HG02759 (cell line): ENCODE data around the gene TINCR.

ENCODE experiments used
- ATAC-seq: cut with Tn5 transposase; IDR thresholded peaks from one replicate; pipeline ENCODE4 v1.9.1; 2021; ENCODE audit warnings: mild to moderate bottlenecking, moderate library complexity; ENCODE audit not compliant: unreplicated experiment

Gene TINCR

GRCh38 chr19:5590151-5590864 is 22.6 kb upstream of the TINCR start:
- ATAC-seq = no peak

DNA sequence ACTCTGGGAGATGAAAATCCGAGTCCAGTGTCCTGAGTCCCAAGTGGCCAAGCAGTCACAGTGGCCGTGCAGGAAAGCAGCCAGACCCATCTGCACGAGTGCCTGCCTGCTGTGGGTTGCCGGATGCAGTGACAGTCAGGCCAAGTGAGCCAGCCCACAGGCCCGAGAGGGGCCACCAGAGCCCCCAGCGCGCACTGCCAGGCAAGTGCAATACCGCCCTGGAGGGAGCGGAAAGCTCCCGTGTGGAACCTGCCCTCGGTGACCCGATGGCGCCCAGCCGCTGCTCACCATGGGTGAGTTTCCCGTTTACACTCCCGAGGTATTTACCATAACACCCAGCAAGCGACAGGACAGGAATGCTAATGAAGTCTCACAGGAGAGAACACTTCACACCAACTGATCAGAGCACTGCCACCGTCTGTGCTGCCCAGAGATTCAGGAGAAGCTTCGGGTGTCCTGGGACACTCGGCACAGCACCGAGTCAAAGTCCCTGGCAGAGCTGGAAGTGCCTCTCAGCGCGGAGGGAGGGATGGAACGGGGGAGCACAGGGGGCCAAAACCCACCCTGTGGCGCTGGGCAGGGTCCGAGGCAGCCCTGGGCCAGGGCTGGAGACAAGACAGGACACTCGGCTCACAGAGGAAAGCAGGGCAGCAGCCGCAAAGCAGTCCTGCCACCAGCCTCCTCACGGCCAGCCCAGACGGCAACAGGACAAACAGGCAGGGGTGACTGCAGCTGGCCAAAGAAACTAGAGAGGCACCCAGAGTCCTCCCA is 21.3 kb upstream of the TINCR start:
- ATAC-seq = no peak

- no peak for ATAC-seq
Measured at GRCh38 chr19:5588441-5588840, 20.7 kb upstream of the TINCR start.

DNA sequence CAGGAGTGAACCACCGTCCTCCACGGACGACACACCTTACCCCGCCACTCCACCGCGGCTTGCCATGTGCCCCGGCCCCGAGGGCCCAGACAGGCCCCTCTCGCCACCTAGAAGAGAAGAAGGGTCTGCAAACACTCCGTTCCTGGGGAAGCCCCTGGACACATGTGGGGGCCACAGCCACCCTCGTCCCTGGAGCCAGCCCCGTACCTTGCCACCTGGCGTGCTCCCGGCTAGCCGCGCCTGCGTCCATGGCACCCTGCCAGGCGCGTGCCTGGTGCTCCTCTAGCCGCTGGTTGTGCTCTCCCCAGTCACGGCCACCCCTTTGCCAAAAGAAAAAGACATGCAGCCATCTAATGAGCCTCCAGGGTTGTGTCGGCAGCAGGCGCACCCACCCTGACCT is 19.9 kb upstream of the TINCR start:
- no peak for ATAC-seq

GRCh38 chr19:5587071-5587455 is 19.3 kb upstream of the TINCR start:
- no peak for ATAC-seq

GRCh38 chr19:5586300-5587070 is 18.7 kb upstream of the TINCR start:
- no peak for ATAC-seq

DNA sequence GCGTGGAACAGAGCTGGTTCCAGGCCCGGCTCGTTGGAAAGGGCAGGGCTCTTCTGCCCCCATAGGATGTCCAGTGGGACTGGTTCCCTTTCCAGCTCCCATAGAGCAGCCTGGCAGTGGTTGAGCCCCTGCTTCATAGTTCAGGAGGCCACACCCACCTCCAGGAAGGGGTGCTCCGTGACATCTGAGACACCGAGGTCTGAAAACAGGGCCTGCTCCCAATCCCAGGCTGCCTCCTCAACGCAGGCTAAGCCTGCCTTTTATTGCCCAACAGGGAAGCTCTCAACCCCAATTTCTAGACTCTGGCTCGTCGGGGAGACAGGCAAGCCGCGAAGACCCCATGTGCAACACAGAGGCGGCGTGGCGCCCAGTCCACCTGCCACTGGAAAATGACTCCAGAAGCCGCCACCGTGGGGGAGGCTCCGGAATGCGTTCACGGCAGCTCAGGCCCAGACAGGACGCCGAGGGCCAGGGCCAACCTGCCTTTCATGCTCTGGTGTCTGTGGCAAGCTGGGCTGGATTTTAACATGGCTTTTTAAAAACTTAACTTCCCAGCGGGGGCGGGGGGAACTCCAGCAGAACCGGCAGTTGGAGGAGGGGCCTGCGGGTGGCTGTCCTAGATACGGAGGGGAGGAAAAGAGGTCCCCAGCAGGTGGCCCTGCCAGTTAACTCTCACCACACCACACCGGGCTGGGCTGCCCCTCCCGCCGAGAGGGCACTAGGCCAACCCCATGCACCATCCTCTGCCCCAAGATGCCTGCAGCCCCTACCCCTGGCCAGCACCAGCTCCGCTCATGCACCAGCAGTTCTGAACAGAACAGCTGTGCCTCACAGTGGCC is 17.9 kb upstream of the TINCR start:
- no peak for ATAC-seq

GRCh38 chr19:5580161-5580571 is 12.4 kb upstream of the TINCR start:
- ATAC-seq = no peak

- no peak for ATAC-seq
Measured at GRCh38 chr19:5579697-5580096, 11.9 kb upstream of the TINCR start.

- ATAC-seq = no peak
Measured at GRCh38 chr19:5579286-5579685, 11.5 kb upstream of the TINCR start.

GRCh38 chr19:5578097-5578846 is 10.5 kb upstream of the TINCR start:
- ATAC-seq = no peak

- no peak for ATAC-seq
Measured at GRCh38 chr19:5575590-5575989, 7.8 kb upstream of the TINCR start.

DNA sequence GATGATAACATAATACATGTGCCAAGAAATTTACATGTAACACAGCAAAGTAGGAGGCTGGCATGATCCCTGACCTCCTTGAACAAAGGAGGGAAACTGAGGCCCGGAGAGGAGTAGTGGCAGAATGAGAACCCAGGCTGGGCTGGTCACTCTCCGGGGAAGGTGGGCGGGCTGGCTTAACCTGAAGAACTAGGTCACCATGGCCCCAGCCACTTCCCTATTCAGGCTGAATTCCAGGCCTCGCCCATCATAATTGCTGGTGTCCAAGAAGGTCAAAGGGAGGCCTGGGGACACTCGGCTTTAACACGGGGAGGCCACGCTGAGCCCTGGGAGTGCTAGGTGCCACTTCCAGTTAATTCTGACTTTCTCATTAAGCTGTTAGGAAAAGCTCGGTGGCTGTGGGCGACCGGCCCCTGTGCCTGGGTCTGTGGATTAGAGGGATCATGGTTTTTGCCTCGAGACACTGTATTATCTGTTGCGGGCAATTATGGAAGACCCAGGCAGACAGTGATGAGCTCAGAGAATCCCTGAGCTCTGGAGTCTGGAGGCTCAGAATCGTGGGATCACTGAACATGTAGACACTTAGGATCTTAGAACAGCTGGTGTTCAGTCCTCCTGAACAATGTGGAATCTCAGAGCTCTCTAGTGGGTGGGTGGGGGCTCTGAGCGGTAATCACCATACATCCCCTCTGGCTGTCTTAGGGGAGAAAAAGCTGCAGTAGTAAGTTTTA is 5.0 kb upstream of the TINCR start:
- no peak for ATAC-seq

- no peak for ATAC-seq
Measured at GRCh38 chr19:5571777-5572176, 4.0 kb upstream of the TINCR start.

GRCh38 chr19:5567970-5568407 is 236 bp upstream of the TINCR start:
- ATAC-seq = no peak

DNA sequence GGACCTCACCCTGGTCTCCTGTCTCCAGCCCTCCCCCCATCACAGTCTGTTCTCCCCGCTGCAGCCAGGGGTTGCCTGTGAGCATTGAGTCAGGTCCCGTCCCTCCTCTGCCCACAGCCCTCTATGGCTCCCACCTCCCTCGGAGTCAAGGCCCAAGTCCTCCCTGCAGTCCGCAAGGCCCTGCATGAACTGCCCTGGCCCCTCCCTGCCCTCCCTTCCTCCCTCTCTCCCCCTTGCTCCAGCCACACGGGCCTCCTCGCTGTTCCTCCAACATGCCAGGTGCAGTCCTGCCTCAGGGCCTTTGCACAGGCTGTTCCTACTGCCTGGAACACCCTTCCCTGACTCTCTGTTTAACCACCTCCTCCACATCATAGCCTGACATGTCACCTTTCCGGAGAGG is 2.8 kb downstream of the TINCR start:
- no peak for ATAC-seq

DNA sequence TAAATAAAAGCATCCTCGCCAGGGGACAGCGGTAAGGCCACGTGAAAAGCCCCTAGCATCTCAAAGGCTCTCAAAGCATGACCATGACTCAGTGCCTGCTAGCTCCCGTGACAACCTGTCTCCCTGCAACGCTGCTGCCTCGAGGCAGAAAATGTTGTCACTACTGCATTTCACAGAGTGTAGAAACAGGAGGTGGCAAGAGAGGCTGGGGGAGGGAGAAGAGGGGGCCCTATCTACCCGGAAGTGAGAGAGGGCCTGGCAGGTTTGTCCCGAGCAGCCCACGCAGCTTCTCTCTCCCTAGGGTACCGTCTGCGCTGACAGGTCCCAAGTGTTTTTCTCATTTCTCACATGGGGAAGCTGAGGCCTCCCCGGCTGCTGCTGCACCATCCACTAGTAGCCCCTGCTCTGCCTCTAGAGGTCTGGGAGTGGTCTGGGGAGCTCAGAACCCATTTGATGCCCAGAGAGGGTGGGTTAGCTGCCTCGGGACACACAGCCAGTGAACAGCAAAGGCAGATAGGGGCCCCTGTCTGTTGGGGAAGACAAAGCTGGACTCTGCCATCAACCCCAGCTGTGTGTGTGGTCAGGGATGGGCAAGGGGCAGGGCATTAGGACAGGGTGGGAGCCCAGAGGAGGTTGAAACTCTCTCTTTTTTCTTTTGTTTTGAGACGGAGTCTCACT is 3.7 kb downstream of the TINCR start:
- no peak for ATAC-seq

DNA sequence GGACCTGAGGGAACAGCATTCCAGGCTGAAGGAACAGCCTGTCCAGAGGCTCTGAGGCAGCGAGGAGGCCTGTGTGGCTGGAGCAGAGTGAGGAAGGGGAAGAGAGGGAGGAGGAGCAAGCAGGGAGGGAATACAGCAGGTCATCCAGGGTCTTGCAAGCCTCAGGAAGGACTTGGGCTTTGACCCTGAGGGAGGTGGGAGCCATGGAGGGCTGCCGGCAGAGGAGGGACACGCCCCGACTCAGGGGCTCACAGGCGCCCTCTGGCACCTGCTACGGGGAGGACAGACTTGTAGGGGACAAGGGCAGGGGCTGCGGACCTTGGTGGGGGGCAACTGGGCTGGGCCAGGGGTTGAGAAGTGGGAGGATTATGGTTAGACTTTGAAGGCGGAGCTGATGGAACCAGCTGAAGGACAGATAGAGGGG is 4.7 kb downstream of the TINCR start:
- ATAC-seq = no peak

DNA sequence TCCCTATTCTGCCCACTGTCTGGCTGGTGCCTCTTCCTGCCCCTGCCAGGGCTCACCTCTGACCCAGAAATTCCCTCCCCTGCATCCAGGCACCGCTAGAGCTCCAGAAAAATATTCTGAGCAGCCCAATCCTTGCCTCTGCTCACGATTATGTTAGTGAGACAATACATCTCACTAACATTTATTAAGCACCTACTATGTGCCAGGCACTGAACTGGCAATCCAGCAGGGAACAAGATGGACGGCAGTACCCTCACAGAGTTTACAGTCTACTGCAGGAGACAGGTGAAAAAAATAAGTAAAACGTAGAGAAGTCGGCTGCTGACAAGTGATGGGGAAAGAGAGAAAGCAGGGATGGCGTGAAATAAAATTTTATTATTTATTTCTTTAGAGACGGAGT is 5.5 kb downstream of the TINCR start:
- no peak for ATAC-seq
